ENCODE results near the gene ITGA8. TPM values are rescaled to one million over a fixed set of nuclear protein-coding genes. Genes with fewer than 3 reads are reported as not detected.

The ITGA8 gene
- total and polyA plus RNA-seq, 2 donors (not counting 1 experiment from before 2014, with no cell fraction given), result not detected

DNA sequence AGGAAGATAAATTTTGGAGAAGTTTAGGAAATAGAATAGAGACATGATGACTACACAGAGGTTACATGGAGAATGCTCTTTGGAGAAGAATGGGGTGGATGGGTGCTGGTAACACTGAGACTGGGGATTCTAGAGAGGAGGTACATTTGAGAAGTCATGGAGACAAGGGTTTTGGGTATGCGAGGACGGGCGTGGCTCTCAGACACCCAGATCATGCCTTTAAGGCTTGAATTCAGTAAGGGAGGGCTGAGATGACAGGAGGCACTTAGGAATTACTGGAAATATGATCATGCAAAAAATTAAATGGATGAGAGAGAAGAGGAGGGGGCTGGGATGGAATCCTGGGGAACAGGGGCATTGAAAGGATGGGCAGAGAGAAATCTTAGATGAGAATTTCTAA lies 168.8 kb downstream of the ITGA8 start:
- Histone ChIP-seq H3K27me3 (replicated peaks in 1 of 4; ENCODE audit: control extremely low read depth in 1 of 4, control insufficient read depth in 3 of 4, insufficient read depth in 4 of 4, low read length in 3 of 4) (no peaks in the 10 kb centered on the region), H3K79me2 (ENCODE audit: control insufficient read depth, insufficient read depth, low read length) (no peaks in the 10 kb centered on the region), H3K4me2 (replicated peaks; ENCODE audit: low read depth, low read length, poor library complexity, severe bottlenecking) (no peak overlapping the region), H3K4me3 (ENCODE audit: control extremely low read depth in 1 of 5, extremely low read depth in 1 of 5, insufficient read depth in 1 of 5, low read depth in 2 of 5, low read length in 4 of 5) (no peak overlapping the region), H3K9ac (ENCODE audit: low read length) (no peak overlapping the region), H4K20me1 (ENCODE audit: control insufficient read depth, insufficient read depth, low read length, poor library complexity, severe bottlenecking) (no peaks in the 10 kb centered on the region), H2AFZ (ENCODE audit: insufficient read depth, low read depth, low read length, poor library complexity, severe bottlenecking) (no peak overlapping the region), H3K36me3 (replicated peaks in 1 of 2; ENCODE audit: control extremely low read depth in 1 of 2, control insufficient read depth in 1 of 2, extremely low read depth in 1 of 2, insufficient read depth in 2 of 2, low read length in 1 of 2) (no peaks in the 10 kb centered on the region), H3K4me1 (ENCODE audit: control insufficient read depth in 2 of 2, insufficient read depth in 2 of 2, low read length in 2 of 2) (no peaks in the 10 kb centered on the region), H3K27ac (ENCODE audit: low read length in 2 of 2) (no peak overlapping the region), H3K9me3 (ENCODE audit: control extremely low read depth in 1 of 3, control insufficient read depth in 2 of 3, insufficient read depth in 1 of 3, low read length in 2 of 3) (peaks cover 0 to 3% (median 0%) of the 10 kb centered on the region in 3 donors)
- H3K27me3 Mint-ChIP-seq, result no peaks in the 10 kb centered on the region
- H3K4me1 Mint-ChIP-seq, result no peaks in the 10 kb centered on the region
- peaks cover 2% of the 10 kb centered on the region for H3K9me3 Mint-ChIP-seq (ENCODE audit: insufficient read depth)
- no peak for ATAC-seq (ENCODE audit: low read depth)
- ChIA-PET POLR2A (no interaction called here), CTCF (no interaction called here)
- TF ChIP-seq EZH2 (IDR thresholded peaks at IDR 0.05; ENCODE audit: borderline replicate concordance, insufficient read depth, low read depth, low read length, poor library complexity, severe bottlenecking), result no peak
- TF ChIP-seq, protein P1, sequence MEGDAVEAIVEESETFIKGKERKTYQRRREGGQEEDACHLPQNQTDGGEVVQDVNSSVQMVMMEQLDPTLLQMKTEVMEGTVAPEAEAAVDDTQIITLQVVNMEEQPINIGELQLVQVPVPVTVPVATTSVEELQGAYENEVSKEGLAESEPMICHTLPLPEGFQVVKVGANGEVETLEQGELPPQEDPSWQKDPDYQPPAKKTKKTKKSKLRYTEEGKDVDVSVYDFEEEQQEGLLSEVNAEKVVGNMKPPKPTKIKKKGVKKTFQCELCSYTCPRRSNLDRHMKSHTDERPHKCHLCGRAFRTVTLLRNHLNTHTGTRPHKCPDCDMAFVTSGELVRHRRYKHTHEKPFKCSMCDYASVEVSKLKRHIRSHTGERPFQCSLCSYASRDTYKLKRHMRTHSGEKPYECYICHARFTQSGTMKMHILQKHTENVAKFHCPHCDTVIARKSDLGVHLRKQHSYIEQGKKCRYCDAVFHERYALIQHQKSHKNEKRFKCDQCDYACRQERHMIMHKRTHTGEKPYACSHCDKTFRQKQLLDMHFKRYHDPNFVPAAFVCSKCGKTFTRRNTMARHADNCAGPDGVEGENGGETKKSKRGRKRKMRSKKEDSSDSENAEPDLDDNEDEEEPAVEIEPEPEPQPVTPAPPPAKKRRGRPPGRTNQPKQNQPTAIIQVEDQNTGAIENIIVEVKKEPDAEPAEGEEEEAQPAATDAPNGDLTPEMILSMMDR (IDR thresholded peaks at IDR 0.05), result no peak
- no peak overlapping the region for H3K27ac Mint-ChIP-seq
- WGBS (ENCODE audit: insufficient coverage), result 83% methylated on average over 3 of the region's 3 CpGs
- DNase-seq, result no peak
- intact Hi-C loops (cut with micrococcal nuclease), result no loop called here
- H3K4me3 Mint-ChIP-seq, result no peak overlapping the region

DNA sequence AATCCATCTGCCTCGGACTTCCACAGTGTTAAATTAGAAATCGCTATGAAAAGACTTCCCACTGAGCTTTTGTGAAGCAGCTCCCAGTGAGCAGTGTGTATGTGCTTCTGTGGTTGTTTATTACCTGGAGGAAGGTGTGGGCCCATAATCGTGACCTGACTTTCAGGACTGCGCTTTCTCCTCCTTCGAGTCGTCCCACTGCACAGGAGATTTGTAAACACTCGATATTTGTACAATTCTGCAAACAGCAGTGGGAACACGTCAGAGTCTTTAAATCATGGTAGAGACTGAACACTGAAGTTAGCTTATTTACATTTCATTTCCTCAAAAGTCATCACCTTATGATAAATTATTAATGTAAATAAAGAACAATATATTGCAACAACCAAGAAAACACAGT lies 171.4 kb downstream of the ITGA8 start:
- H3K4me3 Mint-ChIP-seq, result no peak overlapping the region
- 95% methylated on average over 3 of the region's 8 CpGs for WGBS (ENCODE audit: insufficient coverage)
- CTCF ChIA-PET, result no interaction called here

More for the DNA sequence above, 171.4 kb downstream of the ITGA8 start:
- TF ChIP-seq, protein P1 (IDR thresholded peaks at IDR 0.05), result no peak
- no peak for TF ChIP-seq EZH2 (IDR thresholded peaks at IDR 0.05; ENCODE audit: borderline replicate concordance, insufficient read depth, low read depth, low read length, poor library complexity, severe bottlenecking)
- POLR2A ChIA-PET, result no interaction called here
- no peaks in the 10 kb centered on the region for H3K4me1 Mint-ChIP-seq
- no peaks in the 10 kb centered on the region for H3K4me1 ChIP-seq (ENCODE audit: control insufficient read depth in 2 of 2, insufficient read depth in 2 of 2, low read length in 2 of 2)
- H3K27me3 Mint-ChIP-seq, result no peaks in the 10 kb centered on the region
- peaks cover 0 to 6% (median 0%) of the 10 kb centered on the region in 3 donors for H3K9me3 ChIP-seq (ENCODE audit: control extremely low read depth in 1 of 3, control insufficient read depth in 2 of 3, insufficient read depth in 1 of 3, low read length in 2 of 3)
- H3K27ac Mint-ChIP-seq, result no peak overlapping the region
- no peaks in the 10 kb centered on the region for H4K20me1 ChIP-seq (ENCODE audit: control insufficient read depth, insufficient read depth, low read length, poor library complexity, severe bottlenecking)
- no peak overlapping the region for H3K27ac ChIP-seq (ENCODE audit: low read length in 2 of 2)
- no peak overlapping the region for H3K4me2 ChIP-seq (replicated peaks; ENCODE audit: low read depth, low read length, poor library complexity, severe bottlenecking)
- H3K9me3 Mint-ChIP-seq (ENCODE audit: insufficient read depth), result peaks cover 2% of the 10 kb centered on the region
- intact Hi-C loops (cut with micrococcal nuclease), result no loop called here
- H3K79me2 ChIP-seq (ENCODE audit: control insufficient read depth, insufficient read depth, low read length), result no peaks in the 10 kb centered on the region
- H3K36me3 ChIP-seq (replicated peaks in 1 of 2; ENCODE audit: control extremely low read depth in 1 of 2, control insufficient read depth in 1 of 2, extremely low read depth in 1 of 2, insufficient read depth in 2 of 2, low read length in 1 of 2), result no peaks in the 10 kb centered on the region
- H3K27me3 ChIP-seq (replicated peaks in 1 of 4; ENCODE audit: control extremely low read depth in 1 of 4, control insufficient read depth in 3 of 4, insufficient read depth in 4 of 4, low read length in 3 of 4), result no peaks in the 10 kb centered on the region
- H2AFZ ChIP-seq (ENCODE audit: insufficient read depth, low read depth, low read length, poor library complexity, severe bottlenecking), result no peak overlapping the region
- no peak overlapping the region for H3K9ac ChIP-seq (ENCODE audit: low read length)
- ATAC-seq (ENCODE audit: low read depth) (no peak), DNase-seq (no peak)
- H3K4me3 ChIP-seq (ENCODE audit: control extremely low read depth in 1 of 5, extremely low read depth in 1 of 5, insufficient read depth in 1 of 5, low read depth in 2 of 5, low read length in 4 of 5), result no peak overlapping the region
